ENCODE results near the gene ADD1. TPM values are rescaled to one million over a fixed set of nuclear protein-coding genes. Genes with fewer than 3 reads are reported as not detected.
A peak's percentile ranks its signal among the peaks of the same experiment; 100 is the strongest.

The ADD1 gene
- total and polyA plus RNA-seq, 2 of the 13 experiments (the other 11 are each of a cell fraction or from before 2014, with no cell fraction given) = 73.9 to 122 TPM

GRCh38 chr4:2934813-2935761 lies 91.4 kb downstream of the ADD1 start (continued):
- TF ChIP-seq GMEB2 (CRISPR knock-in tag; IDR thresholded peaks at IDR 0.05; ENCODE audit: low read depth) (0 out of 2 replicates have a peak, but pooled peaks have one; percentile 28), CSRNP1 (CRISPR knock-in tag; IDR thresholded peaks at IDR 0.05) (peak; percentile 51; the same call in 1 of the 2 replicates), ZNF574 (CRISPR knock-in tag; IDR thresholded peaks at IDR 0.05) (peak; percentile 70)
